ENCODE data around the gene MYO1B. TPM values are rescaled to one million over a fixed set of nuclear protein-coding genes. Genes with fewer than 3 reads are reported as not detected.
A peak's percentile ranks its signal among the peaks of the same experiment; 100 is the strongest.

Gene MYO1B
- total and polyA plus RNA-seq, 2 experiments from 2014 or later, result 126 to 197 TPM

DNA sequence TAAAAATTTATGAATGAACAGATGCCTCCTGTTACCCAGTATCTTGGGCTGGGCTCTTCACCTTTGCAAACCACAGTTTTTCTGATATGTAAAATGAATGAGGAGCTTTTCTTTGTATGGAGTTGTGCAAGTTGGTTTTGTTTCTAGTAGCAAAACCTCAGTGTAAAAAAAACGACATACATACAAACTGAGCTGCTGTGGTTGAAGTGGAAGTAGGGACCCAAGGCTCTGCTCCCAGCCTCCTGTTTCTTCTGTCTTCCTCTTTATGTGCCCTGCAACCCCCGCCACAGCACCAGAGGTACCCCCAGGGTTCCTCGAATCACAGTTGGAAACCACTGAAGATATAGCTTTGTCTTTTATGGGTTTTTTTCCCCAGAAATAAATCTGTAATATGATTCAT is 118.1 kb downstream of the MYO1B start:
- H3K27me3 ChIP-seq (replicated peaks; ENCODE audit: insufficient read depth), result no peaks in the 10 kb centered on the region
- H3K9ac ChIP-seq, result no peak overlapping the region
- H3K4me2 ChIP-seq (ENCODE audit: unreplicated experiment), result no peak overlapping the region
- no peaks in the 10 kb centered on the region for H3K9me2 ChIP-seq (ENCODE audit: insufficient read depth)
- H3K27ac ChIP-seq, result no peak overlapping the region
- in situ Hi-C loops (cut with MboI), result no loop called here
- peaks cover 39% of the 10 kb centered on the region for H3F3A ChIP-seq (ENCODE audit: insufficient read depth)
- H3K36me3 ChIP-seq (ENCODE audit: low read depth), result peaks cover 62% of the 10 kb centered on the region
- H3K4me1 ChIP-seq (ENCODE audit: insufficient read depth), result peaks cover 22% of the 10 kb centered on the region
- H2AFZ ChIP-seq, result no peak overlapping the region
- H4K20me1 ChIP-seq (ENCODE audit: insufficient read depth), result no peaks in the 10 kb centered on the region
- DNase-seq, result no peak
- H3K9me3 ChIP-seq (ENCODE audit: low read depth), result no peaks in the 10 kb centered on the region
- 97 to 98% methylated on average over 3 of the region's 3 CpGs for WGBS, 2 experiments (ENCODE audit: low coverage in 1 of 2, low lambda C conversion rate in 2 of 2, missing lambda C conversion rate in 2 of 2)
- no peak overlapping the region for H3K4me3 ChIP-seq
- TF ChIP-seq EZH2 (IDR thresholded peaks at IDR 0.05; ENCODE audit: insufficient read depth, poor library complexity, severe bottlenecking) (no peak), EZH2phosphoT487 (IDR thresholded peaks at IDR 0.05; ENCODE audit: insufficient read depth, low read depth) (no peak)
- H3K79me2 ChIP-seq (ENCODE audit: insufficient read depth), result peaks cover 45% of the 10 kb centered on the region

DNA sequence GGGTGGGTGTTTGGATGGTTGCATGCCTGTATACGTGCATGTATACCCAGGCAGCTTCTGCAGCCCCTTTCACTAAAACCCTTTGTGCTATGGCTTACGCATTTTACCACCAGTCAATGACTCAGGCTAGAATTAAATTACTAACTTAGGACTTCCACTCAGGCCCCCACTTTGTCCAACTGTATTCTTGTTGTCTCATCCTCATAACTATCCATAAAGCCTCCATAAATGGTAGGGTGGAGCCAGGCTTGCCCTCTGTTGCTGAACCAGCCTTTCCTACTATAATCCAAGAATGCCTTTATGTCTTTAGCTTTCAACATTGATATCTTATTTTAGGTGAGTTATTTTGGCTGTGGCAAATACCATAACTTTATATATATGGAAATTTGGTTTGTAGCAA is 119.9 kb downstream of the MYO1B start:
- peaks cover 26% of the 10 kb centered on the region for H3F3A ChIP-seq (ENCODE audit: insufficient read depth)
- no peak for DNase-seq
- H3K4me3 ChIP-seq, result no peak overlapping the region
- no peaks in the 10 kb centered on the region for H3K9me2 ChIP-seq (ENCODE audit: insufficient read depth)
- peaks cover 40% of the 10 kb centered on the region for H3K79me2 ChIP-seq (ENCODE audit: insufficient read depth)
- peaks cover 22% of the 10 kb centered on the region for H3K4me1 ChIP-seq (ENCODE audit: insufficient read depth)
- H3K9me3 ChIP-seq (ENCODE audit: low read depth), result no peaks in the 10 kb centered on the region
- no peak overlapping the region for H2AFZ ChIP-seq
- H3K9ac ChIP-seq, result no peak overlapping the region
- TF ChIP-seq EZH2 (IDR thresholded peaks at IDR 0.05; ENCODE audit: insufficient read depth, poor library complexity, severe bottlenecking) (no peak), EZH2phosphoT487 (IDR thresholded peaks at IDR 0.05; ENCODE audit: insufficient read depth, low read depth) (no peak)
- peaks cover 75% of the 10 kb centered on the region for H3K36me3 ChIP-seq (ENCODE audit: low read depth)
- 98 to 100% methylated on average over 2 of the region's 2 CpGs for WGBS, 2 experiments (ENCODE audit: low coverage in 1 of 2, low lambda C conversion rate in 2 of 2, missing lambda C conversion rate in 2 of 2)
- H4K20me1 ChIP-seq (ENCODE audit: insufficient read depth), result no peaks in the 10 kb centered on the region
- no peaks in the 10 kb centered on the region for H3K27me3 ChIP-seq (replicated peaks; ENCODE audit: insufficient read depth)
- H3K27ac ChIP-seq, result no peak overlapping the region
- in situ Hi-C loops (cut with MboI), result no loop called here
- H3K4me2 ChIP-seq (ENCODE audit: unreplicated experiment), result no peak overlapping the region

DNA sequence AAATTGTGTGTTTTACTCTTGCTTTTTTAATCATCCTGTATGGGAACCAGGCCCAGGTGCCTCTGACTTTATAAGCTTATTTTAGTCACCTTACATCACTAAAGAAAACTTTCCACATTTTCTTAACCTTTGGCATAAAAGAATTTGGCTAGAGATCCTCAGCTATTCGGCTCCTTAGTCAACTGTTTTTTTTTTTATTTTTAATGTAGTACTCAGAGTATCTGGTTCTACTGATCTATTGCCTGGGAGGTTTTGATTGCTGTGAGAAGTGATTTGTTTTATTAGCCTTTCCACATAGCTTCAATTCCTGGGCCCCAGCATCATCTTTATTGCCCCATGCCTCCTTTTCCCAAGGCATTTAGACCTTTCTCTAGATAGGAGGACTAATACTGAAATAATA is 121.0 kb downstream of the MYO1B start:
- Histone ChIP-seq H2AFZ (no peak overlapping the region), H3K4me3 (no peak overlapping the region), H3K4me1 (ENCODE audit: insufficient read depth) (peaks cover 22% of the 10 kb centered on the region), H3K27ac (peak overlapping the region; percentile 43), H3K9me2 (ENCODE audit: insufficient read depth) (no peaks in the 10 kb centered on the region), H3K79me2 (ENCODE audit: insufficient read depth) (peaks cover 35% of the 10 kb centered on the region), H3F3A (ENCODE audit: insufficient read depth) (peaks cover 32% of the 10 kb centered on the region), H3K36me3 (ENCODE audit: low read depth) (peaks cover 80% of the 10 kb centered on the region), H4K20me1 (ENCODE audit: insufficient read depth) (no peaks in the 10 kb centered on the region), H3K9me3 (ENCODE audit: low read depth) (no peaks in the 10 kb centered on the region), H3K4me2 (ENCODE audit: unreplicated experiment) (peak overlapping the region; percentile 24), H3K27me3 (replicated peaks; ENCODE audit: insufficient read depth) (no peaks in the 10 kb centered on the region), H3K9ac (peak overlapping the region; percentile 15; the same call in 1 of the 2 replicates)
- 0 to 4% methylated on average over 1 of the region's 1 CpG for WGBS, 2 experiments (ENCODE audit: low coverage in 1 of 2, low lambda C conversion rate in 2 of 2, missing lambda C conversion rate in 2 of 2)
- TF ChIP-seq EZH2 (IDR thresholded peaks at IDR 0.05; ENCODE audit: insufficient read depth, poor library complexity, severe bottlenecking), result no peak
- no peak for TF ChIP-seq EZH2phosphoT487 (IDR thresholded peaks at IDR 0.05; ENCODE audit: insufficient read depth, low read depth)
- in situ Hi-C loops (cut with MboI), result no loop called here
- DNase-seq, result peak; percentile 76

DNA sequence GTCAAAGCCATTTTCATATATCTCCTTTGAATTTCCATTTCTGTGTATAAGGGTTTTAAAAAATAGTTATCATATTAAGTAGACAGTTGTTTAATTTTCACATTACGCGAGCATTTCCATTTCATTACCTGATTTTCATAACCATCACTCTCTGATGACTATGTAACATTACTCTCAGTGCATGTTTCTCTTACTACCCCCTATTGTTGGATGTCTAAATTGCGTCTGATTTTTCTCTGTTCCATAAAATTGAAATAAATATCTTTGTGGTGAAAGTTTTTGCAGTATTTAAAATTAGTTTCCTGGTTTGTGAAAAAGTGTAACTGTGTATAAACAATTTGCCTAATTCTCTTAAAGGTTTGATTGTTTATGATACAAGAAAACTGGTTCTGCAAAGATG is 123.8 kb downstream of the MYO1B start:
- Histone ChIP-seq H3K79me2 (ENCODE audit: insufficient read depth) (peaks cover 27% of the 10 kb centered on the region; the same call in 1 of the 2 replicates), H3F3A (ENCODE audit: insufficient read depth) (peaks cover 32% of the 10 kb centered on the region), H2AFZ (no peak overlapping the region), H3K4me1 (ENCODE audit: insufficient read depth) (peaks cover 22% of the 10 kb centered on the region), H4K20me1 (ENCODE audit: insufficient read depth) (no peaks in the 10 kb centered on the region), H3K27ac (no peak overlapping the region), H3K9me3 (ENCODE audit: low read depth) (no peaks in the 10 kb centered on the region), H3K4me2 (ENCODE audit: unreplicated experiment) (no peak overlapping the region), H3K27me3 (replicated peaks; ENCODE audit: insufficient read depth) (no peaks in the 10 kb centered on the region), H3K4me3 (no peak overlapping the region), H3K9ac (no peak overlapping the region), H3K36me3 (ENCODE audit: low read depth) (peaks cover 70% of the 10 kb centered on the region), H3K9me2 (ENCODE audit: insufficient read depth) (no peaks in the 10 kb centered on the region)
- 93 to 99% methylated on average over 3 of the region's 3 CpGs for WGBS, 2 experiments (ENCODE audit: low coverage in 1 of 2, low lambda C conversion rate in 2 of 2, missing lambda C conversion rate in 2 of 2)
- TF ChIP-seq EZH2phosphoT487 (IDR thresholded peaks at IDR 0.05; ENCODE audit: insufficient read depth, low read depth) (no peak), EZH2 (IDR thresholded peaks at IDR 0.05; ENCODE audit: insufficient read depth, poor library complexity, severe bottlenecking) (no peak)
- in situ Hi-C loops (cut with MboI), result no loop called here
- DNase-seq, result peak; percentile 43

DNA sequence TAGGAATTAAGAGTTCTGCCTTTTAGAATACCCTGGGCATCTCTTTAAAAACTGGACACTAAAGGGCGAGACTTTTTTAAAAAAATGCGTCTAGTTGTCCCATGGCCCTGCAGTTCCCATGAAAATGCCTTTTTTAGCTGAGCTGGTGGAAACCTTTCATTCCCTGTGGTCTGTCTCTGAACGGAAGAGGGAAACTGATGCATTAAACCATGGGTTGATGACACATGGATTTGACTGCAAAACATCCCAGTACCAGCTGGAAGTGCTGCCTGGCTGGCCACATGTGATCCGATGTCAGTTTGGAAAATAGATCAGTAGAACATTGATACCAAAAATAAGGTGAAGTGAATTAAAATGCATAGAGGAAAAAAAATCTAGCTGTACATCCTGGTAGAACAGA is 129.2 kb downstream of the MYO1B start:
- H3K9me2 ChIP-seq (ENCODE audit: insufficient read depth), result no peaks in the 10 kb centered on the region
- in situ Hi-C loops (cut with MboI), result no loop called here
- H3K27me3 ChIP-seq (replicated peaks; ENCODE audit: insufficient read depth), result no peaks in the 10 kb centered on the region
- H3K4me2 ChIP-seq (ENCODE audit: unreplicated experiment), result no peak overlapping the region
- H2AFZ ChIP-seq, result no peak overlapping the region
- TF ChIP-seq EZH2phosphoT487 (IDR thresholded peaks at IDR 0.05; ENCODE audit: insufficient read depth, low read depth), result no peak
- TF ChIP-seq EZH2 (IDR thresholded peaks at IDR 0.05; ENCODE audit: insufficient read depth, poor library complexity, severe bottlenecking), result no peak
- 93 to 97% methylated on average over 4 of the region's 4 CpGs for WGBS, 2 experiments (ENCODE audit: low coverage in 1 of 2, low lambda C conversion rate in 2 of 2, missing lambda C conversion rate in 2 of 2)
- peaks cover 28% of the 10 kb centered on the region for H3K4me1 ChIP-seq (ENCODE audit: insufficient read depth)
- peaks cover 32% of the 10 kb centered on the region for H3F3A ChIP-seq (ENCODE audit: insufficient read depth)
- peaks cover 50% of the 10 kb centered on the region for H3K36me3 ChIP-seq (ENCODE audit: low read depth)
- no peak overlapping the region for H3K27ac ChIP-seq
- H4K20me1 ChIP-seq (ENCODE audit: insufficient read depth), result no peaks in the 10 kb centered on the region
- H3K79me2 ChIP-seq (ENCODE audit: insufficient read depth), result peaks cover 35% of the 10 kb centered on the region
- no peak overlapping the region for H3K9ac ChIP-seq
- H3K4me3 ChIP-seq, result no peak overlapping the region
- no peak for DNase-seq
- H3K9me3 ChIP-seq (ENCODE audit: low read depth), result no peaks in the 10 kb centered on the region

All from GM23248 (cell line).